Heart right ventricle (tissue), 16 donors: ENCODE results near the gene ENTREP1. TPM values are rescaled to one million over a fixed set of nuclear protein-coding genes. Genes with fewer than 3 reads are reported as not detected.

Experiments
- ATAC-seq, 8 donors: fragments of 200-7000 bp; cut with Tn5 transposase; one replicate each; pipeline ENCODE4 v1.9.1; 2020; ENCODE audit warnings: mild to moderate bottlenecking in 8 of 8, moderate library complexity in 8 of 8, moderate number of reproducible peaks in 1 of 8
- DNase-seq, 2 donors: peaks; one replicate each; pipeline ENCODE4 v3.0.0-alpha.2; 2020
- H3K27ac ChIP-seq, 10 donors: fragments of 200-600 bp; sonication (generic) in 2 of 10; one replicate each; pipeline versions ENCODE4 v1.5.0 to v1.8.0; 2020 to 2022; ENCODE audit warnings: mild to moderate bottlenecking in 3 of 10
- H3K27me3 ChIP-seq, 7 donors: fragments of 200-600 bp; one replicate each; pipeline ENCODE4 v1.8.0; 2021 to 2022; ENCODE audit warnings: mild to moderate bottlenecking in 2 of 7
- H3K36me3 ChIP-seq, 9 donors: fragments of 200-600 bp; sonication (generic) in 1 of 9; one replicate each; pipeline versions ENCODE4 v1.5.0 to v1.8.0; 2020 to 2022; ENCODE audit warnings: mild to moderate bottlenecking in 2 of 9
- H3K4me1 ChIP-seq, 9 donors: fragments of 200-600 bp; sonication (generic) in 1 of 9; one replicate each; pipeline versions ENCODE4 v1.5.0 to v1.8.0; 2020 to 2022; ENCODE audit warnings: mild to moderate bottlenecking in 4 of 9
- H3K4me3 ChIP-seq, 10 donors: fragments of 200-600 bp; sonication (generic) in 2 of 10; one replicate each; pipeline versions ENCODE4 v1.5.0 to v1.8.0; 2020 to 2022; ENCODE audit warnings: mild to moderate bottlenecking in 7 of 10, moderate library complexity in 2 of 10
- H3K9me3 ChIP-seq, 11 donors: fragments of 200-600 bp in 10 of 11; sonication (generic) in 2 of 11; one replicate each; pipeline versions ENCODE4 v1.5.0 to v1.8.0; 2013 to 2022; ENCODE audit warnings: mild to moderate bottlenecking in 2 of 11, control low read depth in 1 of 11, moderate library complexity in 1 of 11
- WGBS, 2 donors: extraction: QIAGEN DNeasy Blood & Tissue Kit; methylation state at CpG; one replicate each; pipeline ENCODE4 v1.1.7; 2013; ENCODE audit warnings: inconsistent platforms in 1 of 2; 5-methylcytosine and 5-hydroxymethylcytosine counted together
- intact Hi-C, 10 donors: fragments of 100-400 bp; cut with DNase I; formaldehyde crosslinking; loops; one replicate each; pipeline versions ENCODE4 v1.11.1 to v1.14.2; 2022
- polyA plus RNA-seq, 2 donors: library from polyadenylated mRNA; stranded (reverse); fragments of 200-250 nt; gene quantifications; one replicate each; pipeline ENCODE4 v1.2.3, GENCODE V29; 2013
- total RNA-seq, 10 donors: library from RNA; stranded (reverse); fragmentation: NEBNext Ultra II Directional in 3 of 10; extraction: Animal tissue kit (Norgen Biotek cat#: 25700) in 3 of 10; gene quantifications; one replicate each; pipeline versions ENCODE4 v1.2.1 to v1.2.4, GENCODE V29; 2021 to 2023
- TF ChIP-seq, protein P1 (sequence below), 9 donors: fragments of 200-600 bp; sonication (generic) in 2 of 9; IDR thresholded peaks; one replicate each; pipeline versions ENCODE4 v1.5.0 to v1.8.0; 2021 to 2022; ENCODE audit warnings: antibody characterized with exemption in 9 of 9, mild to moderate bottlenecking in 5 of 9, moderate library complexity in 1 of 9
- donor health status: Arrhythmogenic right ventricular cardiomyopathy.
- donor health status: ischemic (EF 13 %, LVEDD 7.1; RV severe dilation, severe dysfunction).
- donor health status: healthy with polysubstance abuse.
- donor health status: DM: no; HTN: yes; CAD: no.
- donor health status: DM: no; HTN: no; CAD: no.
- donor health status: ischemic (EF 25% LVEDD 6.9; RV normal size, moderate dysfunction).
- donor health status: ischemic (EF 25% LVEDD 5.7; RV mildly dilated, moderate dysfunction).
- donor health status: healthy.
- donor health status: DM: yes; HTN: yes; CAD: no.
- donor health status: Ischemic cardiomyopathy.
- donor health status: ischemic (EF 35%, LVEDD 5.7; RV mildly dilated, moderate dysfunction).
- donor health status: nonischemic (EF 11% LVEDD 7.7; RV severe dilation, severe dysfunction).
- donor health status: DM: yes; HTN: yes; CAD: no.
- donor health status: PGD.
- donor health status: ischemic (EF 29% LVEDD 5.4; RV normal size, mild dysfunction).
- donor health status: nonischemic (EF 23%, LVEDD 6.1; RV moderate dilation, normal function).

ENTREP1 gene
- total and polyA plus RNA-seq, 12 donors: 12.3 to 40.5 (median 26.6) TPM

GRCh38 chr9:69351227-69351626 is 26.2 kb downstream of the ENTREP1 start:
- H3K27ac ChIP-seq: no peak overlapping the region
- 95 to 96% methylated on average over 3 of the region's 3 CpGs for WGBS, 2 donors
- DNase-seq: no peak
- no peaks in the 10 kb centered on the region for H3K27me3 ChIP-seq
- H3K9me3 ChIP-seq: no peaks in the 10 kb centered on the region
- TF ChIP-seq, protein P1, sequence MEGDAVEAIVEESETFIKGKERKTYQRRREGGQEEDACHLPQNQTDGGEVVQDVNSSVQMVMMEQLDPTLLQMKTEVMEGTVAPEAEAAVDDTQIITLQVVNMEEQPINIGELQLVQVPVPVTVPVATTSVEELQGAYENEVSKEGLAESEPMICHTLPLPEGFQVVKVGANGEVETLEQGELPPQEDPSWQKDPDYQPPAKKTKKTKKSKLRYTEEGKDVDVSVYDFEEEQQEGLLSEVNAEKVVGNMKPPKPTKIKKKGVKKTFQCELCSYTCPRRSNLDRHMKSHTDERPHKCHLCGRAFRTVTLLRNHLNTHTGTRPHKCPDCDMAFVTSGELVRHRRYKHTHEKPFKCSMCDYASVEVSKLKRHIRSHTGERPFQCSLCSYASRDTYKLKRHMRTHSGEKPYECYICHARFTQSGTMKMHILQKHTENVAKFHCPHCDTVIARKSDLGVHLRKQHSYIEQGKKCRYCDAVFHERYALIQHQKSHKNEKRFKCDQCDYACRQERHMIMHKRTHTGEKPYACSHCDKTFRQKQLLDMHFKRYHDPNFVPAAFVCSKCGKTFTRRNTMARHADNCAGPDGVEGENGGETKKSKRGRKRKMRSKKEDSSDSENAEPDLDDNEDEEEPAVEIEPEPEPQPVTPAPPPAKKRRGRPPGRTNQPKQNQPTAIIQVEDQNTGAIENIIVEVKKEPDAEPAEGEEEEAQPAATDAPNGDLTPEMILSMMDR (IDR thresholded peaks at IDR 0.05): no peak
- no peak overlapping the region for H3K4me3 ChIP-seq
- no peak for ATAC-seq
- intact Hi-C loops: no loop called here
- H3K36me3 ChIP-seq: no peaks in the 10 kb centered on the region
- peaks cover 0 to 12% (median 5%) of the 10 kb centered on the region in 9 donors for H3K4me1 ChIP-seq

GRCh38 chr9:69355232-69355631 is 30.2 kb downstream of the ENTREP1 start:
- 91% methylated on average over 1 of the region's 1 CpG for WGBS, 2 donors
- intact Hi-C loops: no loop called here
- no peaks in the 10 kb centered on the region for H3K27me3 ChIP-seq
- no peak for DNase-seq
- TF ChIP-seq, protein P1 (IDR thresholded peaks at IDR 0.05): no peak
- peak overlapping the region in 1 of 10 donors; percentile 75 for H3K27ac ChIP-seq
- no peaks in the 10 kb centered on the region for H3K9me3 ChIP-seq
- ATAC-seq: no peak
- no peaks in the 10 kb centered on the region for H3K36me3 ChIP-seq
- peaks cover 0 to 28% (median 7%) of the 10 kb centered on the region in 9 donors for H3K4me1 ChIP-seq
- H3K4me3 ChIP-seq: no peak overlapping the region

DNA sequence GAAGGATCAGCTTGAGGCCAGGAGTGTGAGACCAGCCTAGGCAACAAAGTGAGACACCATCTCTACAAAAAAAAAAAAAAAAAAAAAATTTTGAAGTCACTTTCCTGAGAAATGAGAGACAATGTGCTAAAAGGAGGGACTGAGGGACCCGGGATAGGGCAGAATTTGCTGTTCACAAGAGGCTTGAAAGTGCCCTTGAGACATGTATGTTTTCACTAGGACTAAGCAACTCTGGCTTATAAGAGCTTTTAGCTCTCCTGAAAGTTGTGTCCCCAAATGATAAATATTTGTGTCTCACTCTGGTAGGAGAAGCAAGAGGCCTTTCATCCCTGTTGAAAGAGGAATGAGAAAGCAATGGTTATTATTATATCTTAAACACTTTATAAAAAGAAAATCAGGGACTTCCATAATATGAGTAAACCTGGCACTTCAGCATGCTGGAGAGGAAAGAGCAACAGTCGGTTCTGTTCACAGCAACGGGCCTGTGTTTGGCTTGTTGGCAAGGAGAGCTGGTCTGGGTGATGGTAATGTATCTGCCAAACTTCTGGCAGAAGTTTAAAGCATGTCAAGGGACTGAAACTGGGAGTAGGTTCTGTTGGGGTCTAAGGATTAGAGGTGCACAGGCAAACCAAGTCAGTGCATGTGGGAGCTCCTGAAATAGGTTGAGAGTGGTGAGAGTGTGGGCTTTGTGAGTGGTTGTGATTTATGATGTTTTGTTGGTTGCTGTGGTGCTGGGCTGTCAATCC is 32.2 kb downstream of the ENTREP1 start:
- ATAC-seq (peak; percentile 72 to 94 (median 88)), DNase-seq (peak; percentile 25 to 40)
- H3K4me3 ChIP-seq: no peak overlapping the region
- no peaks in the 10 kb centered on the region for H3K36me3 ChIP-seq
- no peaks in the 10 kb centered on the region for H3K9me3 ChIP-seq
- intact Hi-C loops: no loop called here
- H3K27me3 ChIP-seq: no peaks in the 10 kb centered on the region
- peak overlapping the region in 9 of 10 donors; percentile 27 to 75 (median 59) for H3K27ac ChIP-seq
- 29 to 42% methylated on average over 3 of the region's 3 CpGs for WGBS, 2 donors
- peaks cover 0 to 34% (median 7%) of the 10 kb centered on the region in 9 donors for H3K4me1 ChIP-seq
- TF ChIP-seq, protein P1 (IDR thresholded peaks at IDR 0.05): no peak

GRCh38 chr9:69357821-69358220 is 32.8 kb downstream of the ENTREP1 start:
- no peak overlapping the region for H3K4me3 ChIP-seq
- TF ChIP-seq, protein P1 (IDR thresholded peaks at IDR 0.05): no peak
- peak overlapping the region in 9 of 10 donors; percentile 27 to 75 (median 59) for H3K27ac ChIP-seq
- 63 to 68% methylated on average over 4 of the region's 4 CpGs for WGBS, 2 donors
- H3K36me3 ChIP-seq: no peaks in the 10 kb centered on the region
- H3K4me1 ChIP-seq: peaks cover 0 to 37% (median 14%) of the 10 kb centered on the region in 9 donors
- H3K9me3 ChIP-seq: no peaks in the 10 kb centered on the region
- H3K27me3 ChIP-seq: no peaks in the 10 kb centered on the region
- DNase-seq: no peak
- ATAC-seq: peak in 1 of 8 donors; percentile 23
- intact Hi-C loops: no loop called here
